ENCODE data around the gene TBC1D9B. TPM values are rescaled to one million over a fixed set of nuclear protein-coding genes. Genes with fewer than 3 reads are reported as not detected.

The TBC1D9B gene
- total RNA-seq, 1 experiment from 2014 or later = 70.9 TPM

- CTCF ChIA-PET = interaction anchor here (0.9 to 1.4 kb wide), 5 partner anchors 10 to 96 kb away, joined by 3 to 7 read pairs (median 3); no protein-coding TSS in a partner anchor
- H3K36me3 Mint-ChIP-seq = peaks cover 38% of the 10 kb centered on the region
- no peak for DNase-seq (ENCODE audit: low spot score)
Measured at GRCh38 chr5:179878222-179879002, 29.3 kb downstream of the TBC1D9B start.

GRCh38 chr5:179876610-179876952, 31.1 kb downstream of the TBC1D9B start:
- no peak for DNase-seq (ENCODE audit: low spot score)
- ChIA-PET CTCF (no interaction called here), POLR2A (no interaction called here)
- Mint-ChIP-seq H3K27ac (no peak overlapping the region), H3K4me3 (no peak overlapping the region), H3K9me3 (no peaks in the 10 kb centered on the region), H3K36me3 (peaks cover 27% of the 10 kb centered on the region), H3K4me1 (no peaks in the 10 kb centered on the region), H3K27me3 (ENCODE audit: low read depth) (no peaks in the 10 kb centered on the region)
- no peak for ATAC-seq
- TF ChIP-seq PRRX2 (CRISPR knock-in tag; IDR thresholded peaks at IDR 0.05) (no peak), HMGXB4 (CRISPR knock-in tag; IDR thresholded peaks at IDR 0.05) (no peak), ZNF396 (CRISPR knock-in tag; IDR thresholded peaks at IDR 0.05; ENCODE audit: borderline replicate concordance) (no peak), CBFB (CRISPR knock-in tag; IDR thresholded peaks at IDR 0.05; ENCODE audit: low read depth) (no peak), RORB (CRISPR knock-in tag; IDR thresholded peaks at IDR 0.05) (no peak), ZNF423 (CRISPR knock-in tag; IDR thresholded peaks at IDR 0.05) (no peak), ZNF232 (CRISPR knock-in tag; IDR thresholded peaks at IDR 0.05) (no peak), ZNF138 (CRISPR knock-in tag; conservative IDR thresholded peaks at IDR 0.05) (no peak)

More at GRCh38 chr5:179878222-179879002, 29.3 kb downstream of the TBC1D9B start:
- ATAC-seq = no peak
- Mint-ChIP-seq H3K4me1 (no peaks in the 10 kb centered on the region), H3K9me3 (peaks cover 12% of the 10 kb centered on the region), H3K4me3 (no peak overlapping the region), H3K27me3 (ENCODE audit: low read depth) (peaks cover 2% of the 10 kb centered on the region; the same call in 1 of the 2 replicates), H3K27ac (no peak overlapping the region)
- TF ChIP-seq NR1H2 (CRISPR knock-in tag; IDR thresholded peaks at IDR 0.05) = no peak
- no peak for TF ChIP-seq RELA (CRISPR knock-in tag; IDR thresholded peaks at IDR 0.05; ENCODE audit: borderline replicate concordance)
- TF ChIP-seq FOXJ3 (CRISPR knock-in tag; IDR thresholded peaks at IDR 0.05; ENCODE audit: borderline replicate concordance) = no peak
- POLR2A ChIA-PET = no interaction called here

- ChIA-PET CTCF (no interaction called here), POLR2A (no interaction called here)
- no peaks in the 10 kb centered on the region for H3K4me1 Mint-ChIP-seq
- no peaks in the 10 kb centered on the region for H3K9me3 Mint-ChIP-seq
- peaks cover 30% of the 10 kb centered on the region for H3K36me3 Mint-ChIP-seq
- no peak overlapping the region for H3K27ac Mint-ChIP-seq
- no peak for DNase-seq (ENCODE audit: low spot score)
- no peaks in the 10 kb centered on the region for H3K27me3 Mint-ChIP-seq (ENCODE audit: low read depth)
- H3K4me3 Mint-ChIP-seq = no peak overlapping the region
- no peak for ATAC-seq
- TF ChIP-seq ZMAT4 (CRISPR knock-in tag; IDR thresholded peaks at IDR 0.05) = no peak
- TF ChIP-seq CREB1 (CRISPR knock-in tag; IDR thresholded peaks at IDR 0.05) = no peak
- TF ChIP-seq JUN (CRISPR knock-in tag; IDR thresholded peaks at IDR 0.05) = no peak
- no peak for TF ChIP-seq ZNF425 (CRISPR knock-in tag; conservative IDR thresholded peaks at IDR 0.05)
- no peak for TF ChIP-seq TEAD1 (CRISPR knock-in tag; IDR thresholded peaks at IDR 0.05)
- TF ChIP-seq ELF4 (CRISPR knock-in tag; IDR thresholded peaks at IDR 0.05; ENCODE audit: low read depth) = no peak
- TF ChIP-seq ZNF671 (CRISPR knock-in tag; IDR thresholded peaks at IDR 0.05) = no peak
- no peak for TF ChIP-seq TEAD4 (CRISPR knock-in tag; IDR thresholded peaks at IDR 0.05)
- no peak for TF ChIP-seq ZNF281 (CRISPR knock-in tag; IDR thresholded peaks at IDR 0.05)
- TF ChIP-seq ZNF396 (CRISPR knock-in tag; IDR thresholded peaks at IDR 0.05; ENCODE audit: borderline replicate concordance) = no peak
- TF ChIP-seq SMAD3 (CRISPR knock-in tag; IDR thresholded peaks at IDR 0.05; ENCODE audit: borderline replicate concordance) = no peak
- TF ChIP-seq FOXK1 (CRISPR knock-in tag; IDR thresholded peaks at IDR 0.05) = no peak
- no peak for TF ChIP-seq USF2 (CRISPR knock-in tag; IDR thresholded peaks at IDR 0.05)
- no peak for TF ChIP-seq ZNF416 (CRISPR knock-in tag; IDR thresholded peaks at IDR 0.05)
Measured at GRCh38 chr5:179875741-179876609, 31.7 kb downstream of the TBC1D9B start.
